B cell (primary cell): ENCODE measurements around the gene REEP6. TPM values are rescaled to one million over a fixed set of nuclear protein-coding genes. Genes with fewer than 3 reads are reported as not detected.

Source experiments
- ATAC-seq: fragments of 200-7000 bp; cut with Tn5 transposase; one replicate; pipeline ENCODE4 v1.10.0; 2021; ENCODE audit warnings: low read depth, mild to moderate bottlenecking, moderate number of reproducible peaks, moderate library complexity
- CTCF ChIA-PET: fragments of 350-600 bp; sonication (Branson Sonifier 250); formaldehyde crosslinking; loops from one replicate; lab custom pipeline; 2021; ENCODE audit warnings: antibody characterized with exemption, inconsistent platforms; lab: Charles Lee
- POLR2A ChIA-PET: fragments of 350-600 bp; sonication (Branson Sonifier 250); formaldehyde crosslinking; loops from one replicate; lab custom pipeline; 2021; ENCODE audit warnings: antibody characterized with exemption; lab: Charles Lee
- DNase-seq: peaks from one replicate; pipeline ENCODE4 v3.0.0; 2013
- H2AFZ ChIP-seq: 2 replicates; pipeline ENCODE4 v1.6.1; 2012; ENCODE audit warnings: mild to moderate bottlenecking, low read depth, low read length; ENCODE audit not compliant: insufficient read depth, poor library complexity, severe bottlenecking
- H3K27ac ChIP-seq, 2 donors: 1 replicate in 1 of 2; 2 replicates in 1 of 2; pipeline ENCODE4 v1.5.1; 2012 to 2013; ENCODE audit warnings: low read length in 2 of 2, mild to moderate bottlenecking in 2 of 2, moderate library complexity in 1 of 2
- H3K27me3 ChIP-seq, 4 experiments: fragments of 200-600 bp in 1 of 4; sonication (generic) in 1 of 4; replicated peaks in 1 of 4; 1 replicate in 2 of 4; 2 replicates in 2 of 4; pipeline versions ENCODE4 v1.6.1 to v1.7.0; 2013 to 2016; ENCODE audit warnings: low read length in 3 of 4, mild to moderate bottlenecking in 2 of 4, mixed read lengths in 1 of 4, moderate library complexity in 1 of 4; ENCODE audit not compliant: insufficient read depth in 4 of 4, control insufficient read depth in 3 of 4; ENCODE audit errors: control extremely low read depth in 1 of 4
- H3K36me3 ChIP-seq, 2 experiments: replicated peaks in 1 of 2; 1 replicate in 1 of 2; 2 replicates in 1 of 2; pipeline versions ENCODE4 v1.6.1 to v1.7.1; 2013; ENCODE audit warnings: low read length in 1 of 2; ENCODE audit not compliant: insufficient read depth in 2 of 2, control insufficient read depth in 1 of 2; ENCODE audit errors: control extremely low read depth in 1 of 2, extremely low read depth in 1 of 2
- H3K4me1 ChIP-seq, 2 donors: fragments of 200-600 bp in 1 of 2; sonication (generic) in 1 of 2; 1 replicate in 1 of 2; 2 replicates in 1 of 2; pipeline versions ENCODE4 v1.5.1 to v1.6.1; 2013 to 2017; ENCODE audit warnings: low read length in 2 of 2; ENCODE audit not compliant: control insufficient read depth in 2 of 2, insufficient read depth in 2 of 2
- H3K4me2 ChIP-seq: replicated peaks from 2 replicates; pipeline ENCODE3; 2012; ENCODE audit warnings: mild to moderate bottlenecking, low read depth, low read length; ENCODE audit not compliant: poor library complexity, severe bottlenecking
- H3K4me3 ChIP-seq, 5 experiments: fragments of 200-600 bp in 1 of 5; sonication (generic) in 1 of 5; 1 replicate in 3 of 5; 2 replicates in 2 of 5; pipeline versions ENCODE4 v1.5.1 to v1.7.0; 2011 to 2016; ENCODE audit warnings: low read length in 4 of 5, mild to moderate bottlenecking in 4 of 5, low read depth in 2 of 5, control low read depth in 1 of 5, moderate library complexity in 1 of 5; ENCODE audit not compliant: insufficient read depth in 1 of 5; ENCODE audit errors: control extremely low read depth in 1 of 5, extremely low read depth in 1 of 5
- H3K79me2 ChIP-seq: fragments of 200-600 bp; sonication (generic); one replicate; pipeline ENCODE4 v1.6.0; 2016; ENCODE audit warnings: low read length; ENCODE audit not compliant: control insufficient read depth, insufficient read depth
- H3K9ac ChIP-seq: fragments of 200-600 bp; sonication (generic); 2 replicates; pipeline ENCODE4 v1.6.1; 2017; ENCODE audit warnings: mild to moderate bottlenecking, low read length, moderate library complexity
- H3K9me3 ChIP-seq, 3 donors: one replicate each; pipeline versions ENCODE4 v1.6.1 to v1.7.1; 2013; ENCODE audit warnings: low read length in 2 of 3; ENCODE audit not compliant: control insufficient read depth in 2 of 3, insufficient read depth in 1 of 3; ENCODE audit errors: control extremely low read depth in 1 of 3
- H4K20me1 ChIP-seq: 2 replicates; pipeline ENCODE4 v1.6.0; 2012; ENCODE audit warnings: mild to moderate bottlenecking, low read length; ENCODE audit not compliant: insufficient read depth, control insufficient read depth, poor library complexity, severe bottlenecking
- H3K27ac Mint-ChIP-seq: one replicate; pipeline ENCODE4 v1.8.0; 2021; ENCODE audit warnings: mixed read lengths
- H3K27me3 Mint-ChIP-seq: one replicate; pipeline ENCODE4 v1.8.0; 2021; ENCODE audit warnings: mixed read lengths
- H3K4me1 Mint-ChIP-seq: one replicate; pipeline ENCODE4 v1.8.0; 2021; ENCODE audit warnings: mixed read lengths
- H3K4me3 Mint-ChIP-seq: one replicate; pipeline ENCODE4 v1.8.0; 2021; ENCODE audit warnings: mixed read lengths
- H3K9me3 Mint-ChIP-seq: one replicate; pipeline ENCODE4 v1.8.0; 2022; ENCODE audit warnings: mixed read lengths; ENCODE audit not compliant: insufficient read depth
- EZH2 ChIP-seq: IDR thresholded peaks from 2 replicates; pipeline ENCODE4 v1.6.1; 2012; ENCODE audit warnings: borderline replicate concordance, low read depth, mild to moderate bottlenecking, moderate library complexity, low read length; ENCODE audit not compliant: insufficient read depth, poor library complexity, severe bottlenecking
- WGBS: methylation state at CpG from one replicate; pipeline ENCODE4 v1.1.5; 2013; ENCODE audit warnings: missing lambda C conversion rate; ENCODE audit not compliant: insufficient coverage; 5-methylcytosine and 5-hydroxymethylcytosine counted together
- intact Hi-C: fragments of 100-400 bp; cut with micrococcal nuclease; formaldehyde crosslinking; loops from one replicate; pipeline ENCODE4 v1.10.0; 2022
- polyA plus RNA-seq: library from polyadenylated mRNA; depleted of rRNA; stranded (reverse); fragments of >200 nt; gene quantifications from 2 replicates; pipeline ENCODE4 v1.2.3, GENCODE V29; 2012
- total RNA-seq, 2 donors: library from RNA; stranded (reverse); fragments of 120-200 nt in 1 of 2; gene quantifications; 1 replicate in 1 of 2; 2 replicates in 1 of 2; pipeline versions ENCODE4 v1.2.3 to v1.2.4, GENCODE V29; 2013 to 2022
- TF ChIP-seq, protein P1 (sequence below): fragments of 200-600 bp; IDR thresholded peaks from one replicate; pipeline ENCODE4 v1.8.0; 2022; ENCODE audit warnings: antibody characterized with exemption, mild to moderate bottlenecking

The REEP6 gene
- total and polyA plus RNA-seq, 2 donors (not counting 1 experiment from before 2014, with no cell fraction given): 0.64 to 1.1 TPM

GRCh38 chr19:1460033-1460995, 30.7 kb upstream of the REEP6 start:
- CTCF ChIA-PET: no interaction called here
- WGBS: 92% methylated on average over 35 of the region's 36 CpGs
- no peak overlapping the region for H3K4me3 Mint-ChIP-seq
- Histone ChIP-seq H3K27ac (no peak overlapping the region), H3K9me3 (peaks cover 0 to 17% (median 0%) of the 10 kb centered on the region in 3 donors), H3K9ac (no peak overlapping the region), H3K4me1 (peaks cover 14 to 22% of the 10 kb centered on the region in 2 donors), H3K36me3 (no peaks in the 10 kb centered on the region), H3K4me2 (no peak overlapping the region), H3K79me2 (no peaks in the 10 kb centered on the region), H3K4me3 (no peak overlapping the region), H4K20me1 (peaks cover 17% of the 10 kb centered on the region), H2AFZ (no peak overlapping the region), H3K27me3 (peaks cover 0 to 38% (median 12%) of the 10 kb centered on the region in 4 experiments)
- DNase-seq (no peak), ATAC-seq (no peak)
- no peak for TF ChIP-seq EZH2
- TF ChIP-seq, protein P1, sequence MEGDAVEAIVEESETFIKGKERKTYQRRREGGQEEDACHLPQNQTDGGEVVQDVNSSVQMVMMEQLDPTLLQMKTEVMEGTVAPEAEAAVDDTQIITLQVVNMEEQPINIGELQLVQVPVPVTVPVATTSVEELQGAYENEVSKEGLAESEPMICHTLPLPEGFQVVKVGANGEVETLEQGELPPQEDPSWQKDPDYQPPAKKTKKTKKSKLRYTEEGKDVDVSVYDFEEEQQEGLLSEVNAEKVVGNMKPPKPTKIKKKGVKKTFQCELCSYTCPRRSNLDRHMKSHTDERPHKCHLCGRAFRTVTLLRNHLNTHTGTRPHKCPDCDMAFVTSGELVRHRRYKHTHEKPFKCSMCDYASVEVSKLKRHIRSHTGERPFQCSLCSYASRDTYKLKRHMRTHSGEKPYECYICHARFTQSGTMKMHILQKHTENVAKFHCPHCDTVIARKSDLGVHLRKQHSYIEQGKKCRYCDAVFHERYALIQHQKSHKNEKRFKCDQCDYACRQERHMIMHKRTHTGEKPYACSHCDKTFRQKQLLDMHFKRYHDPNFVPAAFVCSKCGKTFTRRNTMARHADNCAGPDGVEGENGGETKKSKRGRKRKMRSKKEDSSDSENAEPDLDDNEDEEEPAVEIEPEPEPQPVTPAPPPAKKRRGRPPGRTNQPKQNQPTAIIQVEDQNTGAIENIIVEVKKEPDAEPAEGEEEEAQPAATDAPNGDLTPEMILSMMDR: no peak
- no peak overlapping the region for H3K27ac Mint-ChIP-seq
- H3K27me3 Mint-ChIP-seq: peaks cover 17% of the 10 kb centered on the region
- H3K9me3 Mint-ChIP-seq: no peaks in the 10 kb centered on the region
- intact Hi-C loops: no loop called here
- POLR2A ChIA-PET: no interaction called here
- H3K4me1 Mint-ChIP-seq: peaks cover 6% of the 10 kb centered on the region

DNA sequence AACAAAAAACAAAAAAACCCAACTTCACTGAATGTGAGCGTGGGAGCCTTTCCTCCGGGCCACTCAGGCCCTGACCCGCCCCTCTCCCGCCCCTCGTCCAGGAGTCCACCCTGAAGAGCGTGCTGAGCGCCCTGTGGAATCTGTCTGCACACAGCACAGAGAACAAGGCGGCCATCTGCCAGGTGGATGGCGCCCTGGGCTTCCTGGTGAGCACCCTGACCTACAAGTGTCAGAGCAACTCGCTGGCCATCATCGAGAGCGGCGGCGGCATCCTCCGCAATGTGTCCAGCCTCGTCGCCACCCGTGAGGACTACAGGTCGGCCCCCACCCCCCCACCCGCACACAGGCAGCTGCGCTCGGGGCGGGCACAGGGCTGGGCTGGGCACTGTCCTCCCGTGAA, 29.1 kb upstream of the REEP6 start:
- Histone ChIP-seq H3K4me2 (no peak overlapping the region), H3K27me3 (peaks cover 0 to 34% (median 7%) of the 10 kb centered on the region in 4 experiments), H3K4me1 (peaks cover 13 to 22% of the 10 kb centered on the region in 2 donors), H2AFZ (no peak overlapping the region), H3K9me3 (peaks cover 0 to 5% (median 0%) of the 10 kb centered on the region in 3 donors), H3K36me3 (no peaks in the 10 kb centered on the region), H3K9ac (no peak overlapping the region), H3K27ac (no peak overlapping the region), H4K20me1 (peaks cover 27% of the 10 kb centered on the region), H3K79me2 (no peaks in the 10 kb centered on the region), H3K4me3 (no peak overlapping the region)
- ChIA-PET POLR2A (no interaction called here), CTCF (no interaction called here)
- DNase-seq: no peak
- H3K27me3 Mint-ChIP-seq: peaks cover 12% of the 10 kb centered on the region
- no peaks in the 10 kb centered on the region for H3K9me3 Mint-ChIP-seq
- no peaks in the 10 kb centered on the region for H3K4me1 Mint-ChIP-seq
- no peak overlapping the region for H3K27ac Mint-ChIP-seq
- H3K4me3 Mint-ChIP-seq: no peak overlapping the region
- TF ChIP-seq EZH2: no peak
- TF ChIP-seq, protein P1: no peak
- WGBS: 96% methylated on average over 19 of the region's 24 CpGs
- intact Hi-C loops: no loop called here
- no peak for ATAC-seq
